Measurements from ENCODE around the gene ZNF639. TPM values are rescaled to one million over a fixed set of nuclear protein-coding genes. Genes with fewer than 3 reads are reported as not detected.

The ZNF639 gene
- total and polyA plus RNA-seq, 2 of the 13 experiments (the other 11 are each of a cell fraction or from before 2014, with no cell fraction given) = 11.6 to 42.4 TPM

DNA sequence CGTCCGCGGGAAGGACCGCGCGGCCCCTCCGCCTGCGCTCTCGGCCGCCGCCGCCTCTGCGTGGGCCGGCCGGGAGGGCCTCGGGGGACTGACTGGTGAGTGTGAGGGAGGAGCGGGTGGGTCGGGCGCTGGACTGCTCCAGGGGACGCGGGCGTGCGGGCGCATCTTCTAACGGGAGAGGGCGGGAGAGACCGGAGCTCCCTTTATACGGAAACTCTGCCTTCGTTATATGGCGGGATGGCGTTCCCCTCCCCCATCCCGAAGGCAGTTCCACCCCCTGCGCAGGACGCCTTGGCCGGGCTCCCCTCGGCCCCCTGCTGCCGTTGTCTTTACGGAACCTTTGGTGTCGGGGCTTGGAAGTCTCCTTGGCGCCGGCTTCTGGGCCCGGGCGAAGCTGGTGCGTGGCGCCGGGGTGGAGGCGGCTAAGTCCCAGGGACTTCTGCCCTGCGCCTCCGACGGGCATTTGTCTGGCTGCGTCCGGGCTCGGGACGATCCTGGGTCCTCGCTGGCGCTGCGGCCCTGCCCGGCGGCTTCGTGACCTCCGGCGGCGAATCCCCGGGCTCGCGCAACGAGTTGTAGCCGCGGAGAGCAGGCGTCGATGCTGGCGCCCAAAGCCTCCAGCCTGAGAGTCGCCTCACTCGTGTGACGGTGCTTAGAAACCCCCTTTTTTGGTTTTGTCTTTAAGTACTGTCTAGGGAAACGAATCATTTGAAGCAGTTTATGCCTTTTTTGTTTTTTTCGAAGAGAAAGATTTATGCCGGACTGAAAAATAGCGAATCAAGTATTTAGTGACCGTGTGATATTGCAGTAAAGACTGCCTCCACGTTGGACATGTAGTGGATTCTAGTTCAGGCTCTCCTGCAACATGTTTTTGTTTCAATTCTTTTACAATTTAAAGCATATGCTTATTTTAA is 623 bp downstream of the ZNF639 start (continued):
- TF ChIP-seq, protein P1, sequence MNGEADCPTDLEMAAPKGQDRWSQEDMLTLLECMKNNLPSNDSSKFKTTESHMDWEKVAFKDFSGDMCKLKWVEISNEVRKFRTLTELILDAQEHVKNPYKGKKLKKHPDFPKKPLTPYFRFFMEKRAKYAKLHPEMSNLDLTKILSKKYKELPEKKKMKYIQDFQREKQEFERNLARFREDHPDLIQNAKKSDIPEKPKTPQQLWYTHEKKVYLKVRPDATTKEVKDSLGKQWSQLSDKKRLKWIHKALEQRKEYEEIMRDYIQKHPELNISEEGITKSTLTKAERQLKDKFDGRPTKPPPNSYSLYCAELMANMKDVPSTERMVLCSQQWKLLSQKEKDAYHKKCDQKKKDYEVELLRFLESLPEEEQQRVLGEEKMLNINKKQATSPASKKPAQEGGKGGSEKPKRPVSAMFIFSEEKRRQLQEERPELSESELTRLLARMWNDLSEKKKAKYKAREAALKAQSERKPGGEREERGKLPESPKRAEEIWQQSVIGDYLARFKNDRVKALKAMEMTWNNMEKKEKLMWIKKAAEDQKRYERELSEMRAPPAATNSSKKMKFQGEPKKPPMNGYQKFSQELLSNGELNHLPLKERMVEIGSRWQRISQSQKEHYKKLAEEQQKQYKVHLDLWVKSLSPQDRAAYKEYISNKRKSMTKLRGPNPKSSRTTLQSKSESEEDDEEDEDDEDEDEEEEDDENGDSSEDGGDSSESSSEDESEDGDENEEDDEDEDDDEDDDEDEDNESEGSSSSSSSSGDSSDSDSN (CRISPR knock-in tag; IDR thresholded peaks at IDR 0.05) = peak; percentile 100
- TF ChIP-seq TP53 (CRISPR knock-in tag; conservative IDR thresholded peaks at IDR 0.05) (no peak), ZBTB3 (CRISPR knock-in tag; IDR thresholded peaks at IDR 0.05; ENCODE audit: borderline replicate concordance, low read depth) (no peak), ZMYM3 (CRISPR knock-in tag; IDR thresholded peaks at IDR 0.05) (no peak), ZBTB34 (CRISPR knock-in tag; IDR thresholded peaks at IDR 0.05) (no peak), ZNF652 (CRISPR knock-in tag; IDR thresholded peaks at IDR 0.05; ENCODE audit: borderline replicate concordance, low read depth) (no peak), RBFOX2 (IDR thresholded peaks at IDR 0.05; ENCODE audit: low read depth, low read length) (peak; percentile 87), KMT2A (CRISPR knock-in tag; IDR thresholded peaks at IDR 0.05) (peak; percentile 46; the same call in 1 of the 2 replicates), ARHGAP35 (CRISPR knock-in tag; IDR thresholded peaks at IDR 0.05; ENCODE audit: borderline replicate concordance) (no peak; the same call in 1 of the 2 replicates), THAP11 (CRISPR knock-in tag; IDR thresholded peaks at IDR 0.05) (no peak), ZNF639 (CRISPR knock-in tag; conservative IDR thresholded peaks at IDR 0.05) (no peak), KLF15 (CRISPR knock-in tag; IDR thresholded peaks at IDR 0.05; ENCODE audit: borderline replicate concordance) (0 out of 2 replicates have a peak, but pooled peaks have one; percentile 67), DZIP1 (CRISPR knock-in tag; IDR thresholded peaks at IDR 0.05) (no peak), ZBTB7B (CRISPR knock-in tag; IDR thresholded peaks at IDR 0.05) (0 out of 2 replicates have a peak, but pooled peaks have one; percentile 29), ZNF607 (CRISPR knock-in tag; IDR thresholded peaks at IDR 0.05; ENCODE audit: borderline replicate concordance) (peak; percentile 52; the same call in 1 of the 2 replicates), BRCA1 (CRISPR knock-in tag; IDR thresholded peaks at IDR 0.05) (0 out of 2 replicates have a peak, but pooled peaks have one; percentile 33), ZNF431 (CRISPR knock-in tag; IDR thresholded peaks at IDR 0.05; ENCODE audit: borderline replicate concordance, low read depth) (no peak), BRD4 (CRISPR knock-in tag; IDR thresholded peaks at IDR 0.05) (no peak)
- TF ChIP-seq, protein P2, sequence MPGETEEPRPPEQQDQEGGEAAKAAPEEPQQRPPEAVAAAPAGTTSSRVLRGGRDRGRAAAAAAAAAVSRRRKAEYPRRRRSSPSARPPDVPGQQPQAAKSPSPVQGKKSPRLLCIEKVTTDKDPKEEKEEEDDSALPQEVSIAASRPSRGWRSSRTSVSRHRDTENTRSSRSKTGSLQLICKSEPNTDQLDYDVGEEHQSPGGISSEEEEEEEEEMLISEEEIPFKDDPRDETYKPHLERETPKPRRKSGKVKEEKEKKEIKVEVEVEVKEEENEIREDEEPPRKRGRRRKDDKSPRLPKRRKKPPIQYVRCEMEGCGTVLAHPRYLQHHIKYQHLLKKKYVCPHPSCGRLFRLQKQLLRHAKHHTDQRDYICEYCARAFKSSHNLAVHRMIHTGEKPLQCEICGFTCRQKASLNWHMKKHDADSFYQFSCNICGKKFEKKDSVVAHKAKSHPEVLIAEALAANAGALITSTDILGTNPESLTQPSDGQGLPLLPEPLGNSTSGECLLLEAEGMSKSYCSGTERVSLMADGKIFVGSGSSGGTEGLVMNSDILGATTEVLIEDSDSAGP (CRISPR knock-in tag; IDR thresholded peaks at IDR 0.05; ENCODE audit: borderline replicate concordance) = no peak
